Peyer's patch (tissue), 4 donors: ENCODE results near the gene ATP11B. TPM values are rescaled to one million over a fixed set of nuclear protein-coding genes. Genes with fewer than 3 reads are reported as not detected.
"Not testable (repeated sequence)": the region's sequence is repeated elsewhere in the genome, so short reads cannot be mapped to it uniquely, and the experiment has no call there.

Experiments used
- DNase-seq, 3 donors: peaks; one replicate each; pipeline ENCODE4 v3.0.0-alpha.2; 2017 to 2019
- H3K27ac ChIP-seq, 4 donors: fragments of 200-600 bp; sonication (generic); one replicate each; pipeline ENCODE4 v1.5.1; 2016 to 2019
- H3K27me3 ChIP-seq, 2 donors: fragments of 200-600 bp; sonication (generic); one replicate each; pipeline ENCODE4 v1.5.1; 2019
- H3K36me3 ChIP-seq, 3 donors: fragments of 200-600 bp; sonication (generic); one replicate each; pipeline ENCODE4 v1.5.1; 2016 to 2019
- H3K4me1 ChIP-seq, 4 donors: fragments of 200-600 bp; sonication (generic); one replicate each; pipeline ENCODE4 v1.5.1; 2016 to 2019
- H3K4me3 ChIP-seq, 4 donors: fragments of 200-600 bp; sonication (generic); 1 replicate in 3 of 4; 2 replicates in 1 of 4; pipeline ENCODE4 v1.5.1; 2016 to 2019; ENCODE audit warnings: mild to moderate bottlenecking in 1 of 4
- H3K9me3 ChIP-seq, 4 donors: fragments of 200-600 bp; sonication (generic); one replicate each; pipeline ENCODE4 v1.5.1; 2016 to 2019; ENCODE audit warnings: mild to moderate bottlenecking in 1 of 4
- CTCF ChIP-seq, 6 experiments: fragments of 450-650 bp in 4 of 6; fragments of 200-600 bp in 2 of 6; sonication (generic) in 1 of 6; IDR thresholded peaks; one replicate each; pipeline ENCODE4 v1.5.1; 2017 to 2019; ENCODE audit warnings: antibody characterized with exemption in 6 of 6, mild to moderate bottlenecking in 3 of 6, moderate library complexity in 1 of 6
- POLR2A ChIP-seq, 2 donors: fragments of 450-650 bp; IDR thresholded peaks; one replicate each; pipeline ENCODE4 v1.5.1; 2017; ENCODE audit warnings: antibody characterized with exemption in 2 of 2, mild to moderate bottlenecking in 2 of 2, moderate library complexity in 2 of 2
- total RNA-seq, 4 donors: library from RNA; depleted of rRNA; stranded (reverse); fragments of >200 nt; gene quantifications; one replicate each; pipeline ENCODE4 v1.1.0, GENCODE V29; 2016

ATP11B gene
- total RNA-seq, 4 donors from 2014 or later: 93.3 to 145 (median 116) TPM

DNA sequence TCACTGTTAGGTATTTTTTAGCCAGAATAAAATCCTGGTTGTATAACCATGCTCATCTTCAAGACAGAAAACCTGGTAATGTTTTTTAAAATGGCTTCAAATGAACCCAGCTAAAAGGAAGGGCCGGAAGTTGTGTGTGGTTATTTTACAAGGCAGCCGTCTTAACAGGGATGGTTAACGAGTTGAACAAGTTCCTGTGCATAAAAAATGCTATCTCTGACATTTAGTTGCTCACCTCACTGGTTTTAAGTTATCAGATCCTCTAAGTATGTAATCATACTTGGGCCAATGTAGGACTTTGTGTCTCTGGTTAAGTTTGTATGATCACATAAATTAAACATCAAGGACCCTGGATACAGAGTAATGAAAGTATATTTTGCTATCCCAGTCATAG is 2.1 kb downstream of the ATP11B start:
- H3K9me3 ChIP-seq: no peaks in the 10 kb centered on the region
- H3K4me1 ChIP-seq: peaks cover 0 to 22% (median 2%) of the 10 kb centered on the region in 4 donors
- TF ChIP-seq CTCF (IDR thresholded peaks at IDR 0.05): no peak
- peak in 1 of 2 donors; percentile 29 for TF ChIP-seq POLR2A (IDR thresholded peaks at IDR 0.05)
- H3K27ac ChIP-seq: peak overlapping the region; percentile 96 to 98 (median 98)
- H3K36me3 ChIP-seq: no peaks in the 10 kb centered on the region
- H3K27me3 ChIP-seq: no peaks in the 10 kb centered on the region
- peak in 2 of 3 donors; percentile 50 to 65 for DNase-seq
- H3K4me3 ChIP-seq: peak overlapping the region in 3 of 4 donors; percentile 93 to 98 (median 95)

DNA sequence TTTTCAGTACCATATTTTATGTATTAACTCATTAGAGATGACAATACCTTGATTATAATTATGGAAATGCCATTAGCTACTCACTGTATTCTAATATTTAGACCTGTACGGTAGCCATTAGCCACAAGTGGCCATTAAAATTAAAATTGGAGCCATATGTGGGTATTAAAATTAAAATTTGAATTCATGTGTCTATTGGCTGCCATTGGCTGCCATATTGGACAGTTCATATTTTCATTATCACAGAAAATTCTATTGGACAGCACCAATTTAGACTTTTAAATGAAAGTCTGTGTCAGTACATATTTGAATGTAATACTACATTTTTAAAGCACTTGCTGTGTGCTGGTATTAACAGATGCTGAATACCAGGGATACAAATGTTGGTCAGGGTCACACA is 3.0 kb downstream of the ATP11B start:
- Histone ChIP-seq H3K9me3 (no peaks in the 10 kb centered on the region), H3K27ac (no peak overlapping the region), H3K4me3 (no peak overlapping the region), H3K27me3 (no peaks in the 10 kb centered on the region), H3K4me1 (peaks cover 0 to 22% (median 2%) of the 10 kb centered on the region in 4 donors), H3K36me3 (no peaks in the 10 kb centered on the region)
- DNase-seq: no peak
- no peak for TF ChIP-seq POLR2A (IDR thresholded peaks at IDR 0.05)
- no peak for TF ChIP-seq CTCF (IDR thresholded peaks at IDR 0.05)

DNA sequence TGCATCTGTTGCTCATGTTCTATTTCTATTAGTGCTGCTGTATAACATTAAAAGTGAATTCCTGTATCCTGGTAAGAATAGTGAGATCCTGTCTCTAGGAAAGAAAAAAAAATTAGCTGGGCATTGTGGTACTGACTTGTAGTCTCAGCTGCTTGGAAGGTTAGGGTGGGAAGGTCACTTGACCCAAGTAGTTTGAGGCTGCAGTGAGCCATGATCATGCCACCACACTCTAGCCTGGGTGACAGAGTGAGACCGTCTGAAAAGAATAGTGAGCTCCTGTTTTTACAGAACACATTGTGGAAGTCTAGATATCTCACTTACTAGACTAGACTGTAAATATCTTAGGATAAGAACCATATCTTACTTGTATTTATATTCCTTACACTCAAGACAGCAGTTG is 4.6 kb downstream of the ATP11B start:
- no peak for TF ChIP-seq POLR2A (IDR thresholded peaks at IDR 0.05)
- no peak for TF ChIP-seq CTCF (IDR thresholded peaks at IDR 0.05)
- H3K27me3 ChIP-seq: no peaks in the 10 kb centered on the region
- no peaks in the 10 kb centered on the region for H3K9me3 ChIP-seq
- peaks cover 0 to 22% (median 2%) of the 10 kb centered on the region in 4 donors for H3K4me1 ChIP-seq
- H3K36me3 ChIP-seq: no peaks in the 10 kb centered on the region
- DNase-seq: no peak
- H3K27ac ChIP-seq: no peak overlapping the region
- H3K4me3 ChIP-seq: no peak overlapping the region

DNA sequence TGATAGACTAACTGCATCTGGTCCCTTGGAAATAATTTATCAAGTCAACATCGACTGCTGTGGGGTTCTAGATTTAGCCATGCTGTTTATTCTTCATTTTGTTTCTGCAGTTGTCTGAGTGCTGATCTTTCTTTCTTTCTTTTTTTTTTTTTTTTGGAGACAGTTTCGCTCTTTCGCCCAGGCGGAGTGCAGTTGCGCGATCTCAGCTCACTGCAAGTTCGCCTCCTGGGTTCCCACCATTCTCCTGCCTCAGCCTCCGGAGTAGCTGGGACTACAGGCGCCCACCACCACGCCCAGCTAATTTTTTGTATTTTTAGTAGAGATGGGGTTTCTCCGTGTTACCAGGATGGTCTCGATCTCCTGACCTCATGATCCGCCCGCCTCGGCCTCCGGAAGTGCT is 5.8 kb downstream of the ATP11B start:
- not testable (repeated sequence) for DNase-seq, H3K4me3 ChIP-seq, H3K27me3 ChIP-seq, H3K9me3 ChIP-seq, H3K27ac ChIP-seq, H3K36me3 ChIP-seq
- peaks cover 0 to 22% (median 2%) of the 10 kb centered on the region in 4 donors for H3K4me1 ChIP-seq

DNA sequence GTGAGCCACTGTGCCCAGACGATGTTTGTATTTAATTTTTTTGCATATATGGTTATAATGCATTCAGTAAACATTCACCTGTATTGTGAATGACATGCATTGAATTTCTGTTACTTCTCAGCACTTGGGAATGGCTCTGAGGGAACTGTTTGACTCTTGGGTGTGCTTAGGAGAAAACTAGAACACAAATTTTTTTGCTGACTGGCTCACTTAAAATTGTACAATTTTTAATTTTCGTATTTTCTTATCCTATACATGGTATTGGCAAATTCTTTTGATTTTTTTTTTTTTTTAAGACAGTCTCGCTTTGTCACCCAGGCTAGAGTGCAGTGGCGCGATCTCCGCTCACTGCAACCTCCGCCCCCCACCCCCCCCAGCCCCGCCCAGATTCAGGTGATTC is 7.2 kb downstream of the ATP11B start:
- H3K27ac ChIP-seq: no peak overlapping the region
- H3K4me3 ChIP-seq: no peak overlapping the region
- DNase-seq: no peak
- no peak for TF ChIP-seq POLR2A (IDR thresholded peaks at IDR 0.05)
- no peak for TF ChIP-seq CTCF (IDR thresholded peaks at IDR 0.05)
- H3K36me3 ChIP-seq: no peaks in the 10 kb centered on the region
- H3K4me1 ChIP-seq: peaks cover 0 to 12% (median 2%) of the 10 kb centered on the region in 4 donors
- H3K9me3 ChIP-seq: no peaks in the 10 kb centered on the region
- no peaks in the 10 kb centered on the region for H3K27me3 ChIP-seq

GRCh38 chr3:182802413-182803390 is 9.4 kb downstream of the ATP11B start:
- Histone ChIP-seq H3K4me1 (no peaks in the 10 kb centered on the region), H3K4me3 (no peak overlapping the region), H3K36me3 (no peaks in the 10 kb centered on the region), H3K9me3 (no peaks in the 10 kb centered on the region), H3K27me3 (no peaks in the 10 kb centered on the region), H3K27ac (no peak overlapping the region)
- TF ChIP-seq POLR2A (IDR thresholded peaks at IDR 0.05): no peak
- TF ChIP-seq CTCF (IDR thresholded peaks at IDR 0.05): no peak
- no peak for DNase-seq
